Ramos (cell line): Measurements from ENCODE around the gene PAGE2B.
"Not testable (repeated sequence)": the region's sequence is repeated elsewhere in the genome, so short reads cannot be mapped to it uniquely, and the experiment has no call there.

ENCODE experiments used
- in situ Hi-C: fragments of 300-500 bp; cut with MboI; formaldehyde crosslinking; loops from one replicate; pipeline ENCODE4 v1.14.3; 2022; ENCODE audit warnings: low sequenced_read_pairs; ENCODE audit not compliant: unreplicated experiment

The PAGE2B gene

DNA sequence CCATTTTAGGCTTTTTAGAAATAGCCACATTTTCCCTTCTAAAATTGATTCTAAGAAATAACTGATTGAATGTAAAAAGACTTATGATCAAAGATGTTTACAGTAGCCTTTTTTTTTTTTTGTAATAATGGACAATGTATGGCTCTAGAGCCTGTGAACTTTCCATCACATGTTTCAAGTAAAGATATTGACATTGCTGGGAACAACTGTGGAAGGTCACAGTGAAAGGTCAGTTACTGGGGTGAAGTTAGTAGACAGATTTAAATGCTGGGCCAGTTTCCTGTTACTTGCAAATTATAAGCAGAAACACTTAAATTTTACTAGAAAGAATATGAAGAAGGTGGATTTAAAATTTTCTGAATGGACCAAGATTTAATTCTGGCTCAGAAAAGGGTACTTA, 32.4 kb downstream of the PAGE2B start:
- in situ Hi-C loops: no loop called here

DNA sequence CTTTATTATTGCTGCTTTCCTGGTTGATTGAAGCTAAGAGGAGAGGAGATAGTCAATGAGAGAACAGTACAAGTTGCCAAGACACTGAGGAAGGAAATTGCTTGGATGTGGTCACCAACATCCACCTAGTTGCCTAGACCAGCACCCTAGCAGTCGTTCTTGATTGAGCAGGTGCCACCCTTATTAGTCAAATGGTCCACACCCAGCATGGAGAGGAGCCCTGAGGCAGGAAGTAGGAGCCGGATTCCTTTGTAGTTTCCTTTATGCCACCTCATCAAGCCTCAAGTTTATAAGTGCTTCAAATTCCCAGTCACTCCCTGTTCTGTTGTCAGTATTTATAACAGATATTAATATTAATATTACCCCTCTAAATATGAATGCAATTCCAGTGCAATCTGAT, 33.1 kb downstream of the PAGE2B start:
- in situ Hi-C loops: no loop called here

DNA sequence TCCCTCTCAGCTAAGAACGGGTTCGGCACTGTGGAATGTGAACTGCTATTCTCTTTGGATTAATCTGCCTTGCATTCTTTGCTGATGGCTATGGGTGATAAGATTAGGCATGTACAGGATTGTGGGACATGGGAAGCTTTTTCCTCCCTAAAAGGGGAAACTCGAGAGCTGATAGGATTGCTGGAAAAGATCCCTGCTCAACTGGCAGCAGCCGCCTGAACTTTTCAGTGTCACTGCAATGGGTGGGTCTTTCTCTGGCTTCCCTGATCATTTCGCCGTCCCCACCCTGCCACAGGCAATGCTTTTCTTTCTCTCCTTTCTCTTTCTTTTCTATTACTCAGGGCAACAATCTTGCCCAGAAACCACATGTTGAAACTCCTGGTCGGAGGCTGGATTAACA, 34.5 kb downstream of the PAGE2B start:
- in situ Hi-C loops: no loop called here

DNA sequence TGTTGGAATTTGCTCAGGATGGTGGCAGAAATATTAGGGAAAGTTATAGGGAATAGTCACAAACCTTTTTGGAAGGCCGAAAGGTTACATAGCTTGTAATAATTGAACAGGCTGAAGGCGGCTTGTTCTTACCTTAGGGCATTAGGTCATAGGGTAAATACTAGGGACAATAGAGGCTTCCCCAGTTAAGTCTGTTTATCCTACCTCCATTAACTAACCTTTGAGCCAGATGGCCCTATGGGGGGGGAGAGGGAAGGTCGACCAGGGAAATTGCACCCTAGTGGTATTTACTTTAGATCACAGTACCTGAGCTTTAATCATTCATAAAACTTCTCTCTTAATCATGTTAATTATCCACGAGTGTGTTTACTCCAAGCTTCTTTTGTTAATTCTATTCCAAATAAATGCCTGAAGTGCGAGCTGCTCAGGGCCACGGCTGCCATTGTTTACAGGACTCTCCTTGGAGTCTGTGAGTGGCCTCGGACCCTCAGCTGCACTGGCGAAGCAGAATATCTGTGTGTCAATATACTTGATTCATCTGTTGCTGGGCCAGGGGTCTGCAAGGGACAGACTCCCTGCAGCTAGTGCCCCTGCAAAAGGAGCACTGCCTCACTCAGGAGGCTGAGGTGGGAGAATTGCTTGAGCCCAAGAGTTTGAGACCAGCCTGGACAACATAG, 36.9 kb downstream of the PAGE2B start:
- in situ Hi-C loops: no loop called here

DNA sequence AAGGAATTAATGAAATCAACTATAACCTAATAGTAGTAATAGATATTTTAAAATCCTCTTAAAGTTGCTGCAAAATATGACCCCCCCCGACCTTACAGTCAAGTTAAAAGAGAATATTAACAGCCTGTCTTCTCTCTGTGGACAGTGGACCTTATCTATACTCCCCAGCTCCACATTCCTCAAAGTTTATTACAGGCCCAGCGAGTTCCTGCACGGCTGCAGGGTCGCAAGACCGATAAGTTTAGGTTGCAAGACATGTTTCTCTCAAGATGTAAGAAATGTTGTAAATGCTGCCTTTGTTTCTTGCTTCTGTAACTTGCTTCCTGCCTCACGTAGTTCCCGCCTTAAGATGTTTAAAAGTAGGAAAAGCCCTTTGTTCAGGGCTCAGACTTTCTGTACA, 41.8 kb downstream of the PAGE2B start:
- in situ Hi-C loops: not testable (repeated sequence)

DNA sequence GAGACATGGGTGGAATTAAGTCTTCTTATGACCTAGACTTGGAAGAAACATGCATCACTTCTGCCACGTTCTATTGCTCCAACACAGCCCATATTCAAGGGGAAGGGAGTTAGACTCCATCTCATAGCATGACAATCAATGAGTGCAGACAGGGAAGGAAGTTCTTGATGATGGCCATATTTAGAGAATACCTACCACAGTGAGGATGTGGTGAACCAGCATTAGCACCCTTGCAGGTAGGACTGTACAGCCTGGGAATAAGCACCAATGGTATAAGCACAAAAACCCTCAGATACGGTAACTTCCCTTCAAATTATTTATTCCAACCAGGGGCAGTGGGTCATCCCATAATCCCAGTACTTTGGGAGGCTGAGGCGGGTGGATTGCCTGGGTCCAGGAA, 43.7 kb downstream of the PAGE2B start:
- in situ Hi-C loops: no loop called here

DNA sequence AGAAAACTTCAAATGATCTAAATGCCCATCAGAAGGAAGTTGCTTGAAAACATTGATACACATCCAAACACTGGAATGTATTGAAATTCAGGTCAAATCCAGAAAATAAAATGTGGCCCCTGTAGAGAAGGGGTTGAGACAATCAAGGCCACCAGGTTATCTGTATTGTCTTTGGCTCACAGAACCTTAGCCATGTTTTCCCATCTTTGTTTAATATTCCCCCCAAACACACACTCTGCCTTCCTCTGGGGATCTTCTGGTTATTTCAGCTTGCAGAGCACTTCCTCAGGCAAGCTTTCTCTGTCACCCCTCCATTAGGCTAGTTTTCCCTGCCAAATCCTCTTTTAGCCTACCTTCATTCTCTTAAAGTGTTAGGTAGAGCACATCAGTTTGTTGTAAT, 44.4 kb downstream of the PAGE2B start:
- in situ Hi-C loops: no loop called here

DNA sequence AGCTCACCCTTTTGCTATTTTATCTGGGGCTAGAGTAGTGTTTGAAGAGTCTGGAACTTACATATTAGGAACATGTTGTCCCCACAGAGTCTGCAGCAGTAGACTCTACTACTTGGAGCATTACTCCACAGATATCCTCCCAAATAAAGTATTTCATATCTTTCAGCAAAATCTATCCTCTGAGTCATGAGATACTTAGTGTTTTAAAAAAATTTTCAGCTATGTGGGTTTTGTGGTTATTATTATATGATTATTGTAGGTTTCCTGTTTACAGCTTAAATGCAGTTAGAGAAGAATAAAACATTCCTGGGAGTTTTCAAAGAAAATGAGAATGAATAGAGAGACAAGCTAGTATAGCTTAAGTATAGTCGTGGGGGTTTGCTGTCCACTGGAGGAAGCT, 44.9 kb downstream of the PAGE2B start:
- in situ Hi-C loops: no loop called here

DNA sequence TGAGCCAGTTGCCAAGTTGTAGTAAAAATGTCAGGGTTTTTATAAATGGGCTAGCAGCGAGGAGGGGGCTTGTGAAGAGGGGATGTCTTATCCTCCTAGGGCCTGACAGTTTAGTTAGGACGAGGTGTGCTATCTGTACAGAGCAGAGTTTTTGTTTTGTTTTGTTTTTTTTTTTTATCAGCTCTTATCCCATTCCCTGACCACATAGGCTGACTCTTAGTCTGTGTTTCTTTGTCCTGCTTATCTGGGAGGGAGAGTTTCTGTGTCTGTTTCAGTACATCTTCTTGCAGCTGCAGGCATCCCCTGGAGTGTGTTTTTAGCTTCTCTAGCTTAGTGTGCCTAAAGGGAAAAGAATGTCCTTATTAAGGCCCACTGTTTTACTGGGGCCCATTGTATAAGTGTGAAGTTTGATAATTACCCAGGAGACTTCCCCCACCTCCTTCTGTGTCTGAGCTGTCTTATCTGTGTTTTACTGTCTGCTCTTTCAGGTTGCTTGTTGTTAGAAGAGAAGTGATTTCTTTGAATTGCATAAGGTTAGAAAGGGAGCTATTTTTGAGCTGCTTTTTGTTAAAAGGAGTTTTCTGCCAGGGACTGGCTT, 46.0 kb downstream of the PAGE2B start:
- in situ Hi-C loops: no loop called here

DNA sequence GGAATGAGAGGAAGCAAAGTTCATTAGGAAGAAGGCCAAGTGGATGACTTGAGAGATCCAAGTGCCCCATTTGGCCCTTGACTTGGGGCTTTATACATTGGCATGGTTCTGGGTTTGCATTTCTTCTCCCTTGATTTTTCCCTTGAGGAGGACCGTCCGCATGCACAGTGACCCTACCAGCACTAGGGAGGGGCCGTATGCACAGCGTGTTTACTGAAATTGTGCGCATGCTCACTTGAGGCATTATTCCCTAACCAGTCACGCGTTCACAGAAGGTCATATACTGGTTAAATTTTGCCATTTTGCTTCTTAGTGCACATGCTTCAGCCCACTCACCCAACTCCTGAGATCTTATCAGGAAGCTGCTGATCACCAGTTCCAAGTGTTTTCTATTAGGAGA, 49.1 kb downstream of the PAGE2B start:
- in situ Hi-C loops: no loop called here

DNA sequence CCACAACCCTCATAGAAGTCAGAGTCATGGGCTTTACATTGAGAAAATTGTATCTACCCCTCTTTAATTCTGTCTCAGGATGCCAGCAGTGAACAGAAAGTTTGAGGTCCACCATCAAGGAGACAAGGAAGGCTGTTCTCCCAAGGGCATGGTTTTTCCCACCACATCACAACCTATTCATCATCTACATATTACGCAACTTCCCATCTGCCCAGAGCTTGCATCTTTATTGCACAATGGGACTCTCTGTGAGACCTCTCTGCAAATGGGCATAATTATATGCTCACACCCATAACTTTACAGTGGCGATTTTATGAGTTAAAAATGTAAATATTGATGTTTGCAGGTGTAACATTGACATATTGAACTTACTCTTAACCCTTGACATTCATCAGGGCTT, 52.9 kb downstream of the PAGE2B start:
- in situ Hi-C loops: no loop called here
